MCF 10A (cell line): ENCODE data around the gene PAK6. TPM values are rescaled to one million over a fixed set of nuclear protein-coding genes. Genes with fewer than 3 reads are reported as not detected.

Experiments
- BruUV-seq: library from RNA; stranded (reverse); fragments of 400-500 nt; replicated peaks from 2 replicates; lab custom pipeline; 2021; lab: Mats Ljungman, UMichigan
- CTCF ChIA-PET: fragments of 300-600 bp; sonication (Branson Sonifier 250); formaldehyde crosslinking; extraction: SDS; loops from one replicate; lab custom pipeline; 2021; ENCODE audit warnings: antibody characterized with exemption, inconsistent platforms; lab: Yijun Ruan, JAX
- POLR2A ChIA-PET: fragments of 300-600, 350-650 bp; sonication (Branson Sonifier 250); formaldehyde crosslinking; extraction: SDS; loops from one replicate; lab custom pipeline; 2020; ENCODE audit warnings: antibody characterized with exemption, inconsistent platforms; lab: Yijun Ruan, JAX
- DNase-seq: peaks from one replicate; pipeline ENCODE4 v3.0.0-alpha.2; 2018; ENCODE audit not compliant: unreplicated experiment
- H3K27ac Mint-ChIP-seq: one replicate; pipeline ENCODE4 v1.8.0; 2022; ENCODE audit warnings: mild to moderate bottlenecking, low read depth, mixed read lengths; ENCODE audit not compliant: unreplicated experiment
- H3K27me3 Mint-ChIP-seq: one replicate; pipeline ENCODE4 v1.8.0; 2022; ENCODE audit warnings: mixed read lengths; ENCODE audit not compliant: insufficient read depth, unreplicated experiment
- H3K36me3 Mint-ChIP-seq: one replicate; pipeline ENCODE4 v1.8.0; 2022; ENCODE audit warnings: mild to moderate bottlenecking, moderate library complexity, mixed read lengths; ENCODE audit not compliant: insufficient read depth, unreplicated experiment
- H3K4me1 Mint-ChIP-seq: one replicate; pipeline ENCODE4 v1.8.0; 2022; ENCODE audit warnings: mixed read lengths; ENCODE audit not compliant: insufficient read depth, unreplicated experiment
- H3K4me3 Mint-ChIP-seq: one replicate; pipeline ENCODE4 v1.8.0; 2022; ENCODE audit warnings: mild to moderate bottlenecking, moderate library complexity, mixed read lengths; ENCODE audit not compliant: unreplicated experiment
- H3K9me3 Mint-ChIP-seq: one replicate; pipeline ENCODE4 v1.8.0; 2022; ENCODE audit warnings: mixed read lengths; ENCODE audit not compliant: unreplicated experiment
- intact Hi-C: fragments of 100-400 bp; cut with micrococcal nuclease; formaldehyde crosslinking; loops from 2 replicates; pipeline ENCODE4 v1.14.1; 2022
- total RNA-seq: library from RNA; stranded (reverse); gene quantifications from 2 replicates; pipeline ENCODE4 v1.2.3, GENCODE V29; 2022
- TF ChIP-seq, protein P1 (sequence below): fragments of 200-600 bp; IDR thresholded peaks from one replicate; pipeline ENCODE4 v1.8.0; 2022; ENCODE audit warnings: antibody characterized with exemption, mild to moderate bottlenecking; ENCODE audit not compliant: unreplicated experiment

PAK6 gene
- total RNA-seq, 1 experiment from 2014 or later, result 9.3 TPM

DNA sequence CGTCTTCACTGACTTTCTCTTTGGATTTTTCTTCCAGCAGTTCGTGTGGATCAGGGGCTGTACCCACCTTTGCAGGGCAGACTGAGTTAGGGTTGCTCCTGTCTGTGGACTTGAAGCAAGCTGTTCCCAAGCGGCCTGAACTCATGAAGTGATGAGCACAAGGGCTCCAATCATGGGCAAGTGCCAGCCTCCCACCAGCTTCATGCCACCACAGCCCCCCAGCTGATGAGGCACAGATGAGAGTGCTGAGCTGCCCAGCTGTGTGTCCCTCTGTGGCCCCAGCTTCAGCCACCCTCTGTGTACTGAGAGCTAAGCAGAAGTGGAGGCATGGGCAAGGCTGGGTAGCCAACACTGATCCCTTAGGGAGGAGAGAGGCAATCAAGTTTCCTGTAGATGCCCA lies 72.1 kb downstream of the PAK6 start:
- ChIA-PET CTCF (interaction anchor here (1.1 to 13.6 kb wide), 9 partner anchors 9 to 56 kb away, joined by 3 to 137 read pairs (median 13); partner anchors contain the start of gene CCDC9B), POLR2A (interaction anchor here (0.7 to 1.2 kb wide), 3 partner anchors 9 to 70 kb away, joined by 3 read pairs; no protein-coding TSS in a partner anchor)
- Mint-ChIP-seq H3K27me3 (no peaks in the 10 kb centered on the region), H3K4me3 (no peak overlapping the region), H3K27ac (no peak overlapping the region), H3K9me3 (no peaks in the 10 kb centered on the region), H3K36me3 (no peaks in the 10 kb centered on the region), H3K4me1 (peaks cover 13% of the 10 kb centered on the region)
- no peak for DNase-seq
- no TSS peak for BruUV-seq
- TF ChIP-seq, protein P1, sequence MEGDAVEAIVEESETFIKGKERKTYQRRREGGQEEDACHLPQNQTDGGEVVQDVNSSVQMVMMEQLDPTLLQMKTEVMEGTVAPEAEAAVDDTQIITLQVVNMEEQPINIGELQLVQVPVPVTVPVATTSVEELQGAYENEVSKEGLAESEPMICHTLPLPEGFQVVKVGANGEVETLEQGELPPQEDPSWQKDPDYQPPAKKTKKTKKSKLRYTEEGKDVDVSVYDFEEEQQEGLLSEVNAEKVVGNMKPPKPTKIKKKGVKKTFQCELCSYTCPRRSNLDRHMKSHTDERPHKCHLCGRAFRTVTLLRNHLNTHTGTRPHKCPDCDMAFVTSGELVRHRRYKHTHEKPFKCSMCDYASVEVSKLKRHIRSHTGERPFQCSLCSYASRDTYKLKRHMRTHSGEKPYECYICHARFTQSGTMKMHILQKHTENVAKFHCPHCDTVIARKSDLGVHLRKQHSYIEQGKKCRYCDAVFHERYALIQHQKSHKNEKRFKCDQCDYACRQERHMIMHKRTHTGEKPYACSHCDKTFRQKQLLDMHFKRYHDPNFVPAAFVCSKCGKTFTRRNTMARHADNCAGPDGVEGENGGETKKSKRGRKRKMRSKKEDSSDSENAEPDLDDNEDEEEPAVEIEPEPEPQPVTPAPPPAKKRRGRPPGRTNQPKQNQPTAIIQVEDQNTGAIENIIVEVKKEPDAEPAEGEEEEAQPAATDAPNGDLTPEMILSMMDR, result no peak
- intact Hi-C loops, result loop anchor here (1.0 kb wide), 1 partner anchor 32 kb away; no protein-coding TSS in a partner anchor

DNA sequence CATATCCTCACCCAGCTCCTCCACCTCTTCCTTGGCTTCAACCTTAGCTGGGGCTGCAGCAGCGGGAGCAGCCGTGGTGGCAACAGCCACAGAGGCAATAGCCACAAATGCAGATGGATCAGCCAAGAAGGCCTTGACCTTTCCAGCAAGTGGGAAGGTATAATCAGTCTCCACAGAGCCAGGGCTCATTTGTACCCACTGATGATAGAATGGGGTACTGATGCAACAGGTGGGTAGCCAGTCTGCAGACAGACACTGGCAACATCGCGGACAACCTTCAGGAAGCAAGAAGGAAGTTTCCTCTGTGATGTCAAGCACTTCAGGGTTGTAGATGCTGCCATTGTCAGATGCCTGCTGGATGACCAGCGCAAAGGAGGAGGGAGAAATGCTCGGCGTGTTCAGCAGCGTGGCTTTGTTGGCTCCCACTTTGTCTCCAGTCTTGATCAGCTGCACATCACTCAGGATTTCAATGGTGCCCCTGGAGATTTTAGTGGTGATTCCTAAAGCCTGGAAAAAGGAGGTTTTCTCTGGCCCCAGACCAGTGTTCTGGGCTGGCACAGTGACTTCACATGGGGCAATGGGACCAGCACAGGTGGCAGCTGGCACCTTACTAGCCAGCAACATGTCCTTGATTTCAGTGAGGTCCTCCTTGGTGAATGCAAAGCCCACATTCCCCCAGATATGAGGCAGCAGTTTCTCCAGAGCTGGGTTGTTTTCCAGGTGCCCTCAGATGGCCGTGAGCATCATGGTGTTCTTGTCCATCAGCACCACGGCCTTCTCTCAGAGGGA lies 73.7 kb downstream of the PAK6 start:
- ChIA-PET CTCF (interaction anchor here (0.9 to 13.6 kb wide), 11 partner anchors 8 to 110 kb away, joined by 3 to 137 read pairs (median 5); partner anchors contain the start of gene CCDC9B), POLR2A (interaction anchor here (0.6 to 2.6 kb wide), 6 partner anchors 11 to 421 kb away, joined by 3 to 9 read pairs (median 4); partner anchors contain the start of genes CCDC9B and INAFM2)
- BruUV-seq, result no TSS peak
- Mint-ChIP-seq H3K27ac (no peak overlapping the region), H3K36me3 (no peaks in the 10 kb centered on the region), H3K9me3 (no peaks in the 10 kb centered on the region), H3K4me1 (peaks cover 13% of the 10 kb centered on the region), H3K4me3 (no peak overlapping the region), H3K27me3 (no peaks in the 10 kb centered on the region)
- no peak for DNase-seq
- TF ChIP-seq, protein P1, result no peak
- intact Hi-C loops, result loop anchor here (1.0 kb wide), 1 partner anchor 23 kb away; no protein-coding TSS in a partner anchor

DNA sequence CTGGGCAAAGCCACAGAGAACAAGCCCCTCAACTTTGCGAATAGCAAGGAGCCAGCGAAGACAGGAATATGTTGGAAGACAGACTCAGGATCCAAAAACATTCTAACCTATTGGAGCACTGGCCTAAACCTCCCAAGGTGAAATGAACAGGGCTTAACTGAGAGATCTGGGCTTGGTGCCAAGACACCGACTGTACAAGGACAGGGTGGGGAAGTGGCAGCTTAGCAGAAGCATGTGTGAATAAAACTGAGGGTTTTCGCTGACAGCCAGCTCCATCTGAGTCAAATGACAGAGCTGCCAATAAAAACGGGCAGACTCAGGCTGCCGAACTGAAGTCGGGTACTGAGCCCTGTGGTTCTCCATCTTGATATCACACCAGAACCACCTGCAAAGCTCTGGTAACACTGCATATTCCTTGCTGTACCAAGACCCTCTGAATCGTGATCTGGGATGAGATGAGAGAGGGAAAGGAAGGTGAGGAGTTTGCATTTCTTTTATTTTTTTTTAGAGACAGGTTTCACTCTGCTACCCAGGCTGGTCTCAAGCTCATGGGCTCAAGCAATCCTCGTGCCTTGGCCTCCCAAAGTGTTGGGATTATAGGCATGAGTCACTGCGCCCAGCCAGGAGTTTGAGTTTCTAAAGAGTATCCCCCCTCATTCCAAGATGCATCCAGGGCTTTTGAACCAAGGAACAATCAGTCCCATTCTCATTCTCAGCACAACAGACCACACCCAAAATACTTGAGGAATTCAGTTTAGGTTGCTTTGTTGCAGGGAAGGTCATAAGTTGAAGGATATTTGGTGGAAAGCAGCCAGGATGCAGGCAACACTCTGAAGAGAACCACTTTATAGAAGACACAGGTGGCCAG lies 74.9 kb downstream of the PAK6 start:
- intact Hi-C loops, result loop anchor here (1.0 kb wide), 1 partner anchor 24 kb away; no protein-coding TSS in a partner anchor
- Mint-ChIP-seq H3K4me1 (peaks cover 13% of the 10 kb centered on the region), H3K4me3 (peak overlapping the region; percentile 18), H3K27me3 (no peaks in the 10 kb centered on the region), H3K9me3 (no peaks in the 10 kb centered on the region), H3K27ac (no peak overlapping the region), H3K36me3 (no peaks in the 10 kb centered on the region)
- POLR2A ChIA-PET, result interaction anchor here (0.6 to 2.6 kb wide), 12 partner anchors 9 to 422 kb away, joined by 3 to 9 read pairs (median 4); partner anchors contain the start of genes BAHD1, CCDC9B and INAFM2
- peak; percentile 94 for DNase-seq
- TF ChIP-seq, protein P1, result no peak
- CTCF ChIA-PET, result interaction anchor here (0.7 to 13.6 kb wide), 11 partner anchors 14 to 136 kb away, joined by 3 to 137 read pairs (median 5); partner anchors contain the start of gene CCDC9B
- no TSS peak for BruUV-seq
